Dermis microvascular lymphatic vessel endothelial cell (primary cell): ENCODE measurements around the gene ANKRD53. TPM values are rescaled to one million over a fixed set of nuclear protein-coding genes. Genes with fewer than 3 reads are reported as not detected.

Experiments
- DNase-seq, 2 donors: peaks; one replicate each; pipeline versions ENCODE4 v3.0.0 to v3.0.0-alpha.2; 2010; ENCODE audit warnings: low read depth in 2 of 2
- total RNA-seq: library from RNA; depleted of rRNA; stranded (reverse); fragments of >200 nt; gene quantifications from 2 replicates; pipeline ENCODE4 v1.2.1, GENCODE V29; 2014

The ANKRD53 gene
- 0.13 and 0.38 TPM in 2 replicates for total RNA-seq

GRCh38 chr2:70978341-70979179, at the start of gene ANKRD53:
ANKRD53 (plus strand) TSS chr2:70978630; CDS start chr2:70978646, 16 bp downstream.
- DNase-seq = peak in 1 of 2 donors; percentile 42

GRCh38 chr2:70930371-70931329, 47.8 kb upstream of the ANKRD53 start:
- DNase-seq = no peak

GRCh38 chr2:70931376-70932000, 46.9 kb upstream of the ANKRD53 start:
- DNase-seq = no peak

- no peak for DNase-seq
These were observed 45.7 kb upstream of the ANKRD53 start for GRCh38 chr2:70932631-70933230.

GRCh38 chr2:70934981-70935380, 43.4 kb upstream of the ANKRD53 start:
- no peak for DNase-seq

GRCh38 chr2:70935468-70936164, 42.8 kb upstream of the ANKRD53 start, which contains the start of gene ATP6V1B1:
ATP6V1B1 (plus strand) TSS chr2:70935900; CDS start chr2:70935955, 55 bp downstream.
- no peak for DNase-seq

- DNase-seq = no peak
These were observed 42.1 kb upstream of the ANKRD53 start for GRCh38 chr2:70936165-70936978.

GRCh38 chr2:70936979-70937811, 41.2 kb upstream of the ANKRD53 start:
- DNase-seq = no peak

GRCh38 chr2:70937866-70938585, 40.4 kb upstream of the ANKRD53 start:
- no peak for DNase-seq

- DNase-seq = no peak
These were observed 39.9 kb upstream of the ANKRD53 start for GRCh38 chr2:70938586-70938950.

GRCh38 chr2:70939001-70939838, 39.2 kb upstream of the ANKRD53 start:
- no peak for DNase-seq

- no peak for DNase-seq
These were observed 38.4 kb upstream of the ANKRD53 start for GRCh38 chr2:70939839-70940580.

- no peak for DNase-seq
These were observed 37.2 kb upstream of the ANKRD53 start for GRCh38 chr2:70941186-70941585.

GRCh38 chr2:70941701-70942100, 36.7 kb upstream of the ANKRD53 start:
- no peak for DNase-seq

GRCh38 chr2:70942396-70943204, 35.8 kb upstream of the ANKRD53 start:
- no peak for DNase-seq
